ENCODE results near the gene OR5AU1. TPM values are rescaled to one million over a fixed set of nuclear protein-coding genes. Genes with fewer than 3 reads are reported as not detected.
"Not testable (repeated sequence)": the region's sequence is repeated elsewhere in the genome, so short reads cannot be mapped to it uniquely, and the experiment has no call there.

The OR5AU1 gene
- total RNA-seq, 1 experiment from 2014 or later: not detected

DNA sequence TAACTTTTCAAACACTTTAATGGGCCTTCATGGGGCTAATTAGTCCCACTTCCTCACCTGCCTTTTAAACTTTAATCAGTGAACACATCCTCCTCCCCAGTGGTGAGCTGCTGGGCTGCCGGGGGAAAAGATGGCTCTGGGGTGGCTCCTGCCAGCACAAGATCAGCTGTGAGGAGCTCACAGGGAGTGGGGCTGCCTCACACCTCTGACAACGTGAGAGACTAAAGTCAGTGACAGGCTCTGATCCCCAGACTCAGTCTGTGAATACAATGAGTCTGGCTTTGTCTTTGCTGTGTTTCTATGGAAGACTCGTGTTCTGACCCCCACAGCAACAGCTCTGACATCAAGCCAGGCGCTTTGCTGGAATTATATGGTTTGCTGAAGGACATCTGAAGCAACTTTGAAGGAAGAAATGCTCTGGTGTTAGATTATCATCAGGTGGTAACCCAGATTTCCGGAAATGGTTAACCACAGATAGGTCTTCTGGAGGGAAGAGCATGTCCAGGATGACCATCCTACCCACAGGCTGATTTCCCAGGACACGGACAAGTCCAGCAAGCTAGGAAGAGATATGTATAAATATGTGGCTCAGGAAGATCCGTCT lies 9.2 kb upstream of the OR5AU1 start:
- not testable (repeated sequence) for H2AK5ac ChIP-seq (ENCODE audit: insufficient read length, low read length); H3K23me2 ChIP-seq (ENCODE audit: insufficient read length, low read depth, low read length, poor library complexity, severe bottlenecking); H2AFZ ChIP-seq (ENCODE audit: low read length); H2BK15ac ChIP-seq (ENCODE audit: low read depth, low read length); H3K4me1 Mint-ChIP-seq; H3K79me1 ChIP-seq (ENCODE audit: insufficient read depth, low read depth, low read length, poor library complexity, severe bottlenecking); H3K27ac Mint-ChIP-seq; H3K4me2 ChIP-seq (ENCODE audit: insufficient read depth, insufficient read length, low read length); H3K4me3 Mint-ChIP-seq; H4K8ac ChIP-seq (replicated peaks; ENCODE audit: insufficient read length, low read depth, low read length); H3K23ac ChIP-seq (ENCODE audit: insufficient read length, low read depth, low read length); H4K5ac ChIP-seq (ENCODE audit: insufficient read length, low read depth, low read length); H3K27me3 ChIP-seq (ENCODE audit: insufficient read depth, low read length); H3K27ac ChIP-seq (ENCODE audit: insufficient read length, low read depth, low read length); H4K20me1 ChIP-seq (ENCODE audit: control insufficient read depth, insufficient read depth, insufficient read length); H3K9me3 ChIP-seq (ENCODE audit: control insufficient read depth, low read depth, low read length); H3K56ac ChIP-seq (ENCODE audit: insufficient read length, low read depth, low read length); H3K18ac ChIP-seq (ENCODE audit: insufficient read length, low read depth, low read length); H2BK5ac ChIP-seq (ENCODE audit: insufficient read length, low read length); DNase-seq; H3K14ac ChIP-seq (ENCODE audit: insufficient read depth, low read length); H3K4me1 ChIP-seq (ENCODE audit: insufficient read depth, low read length); H3K9ac ChIP-seq (ENCODE audit: extremely low read depth, insufficient read length, low read length); H2BK120ac ChIP-seq (ENCODE audit: low read depth, low read length, poor library complexity, severe bottlenecking); H3K9me3 Mint-ChIP-seq; H3T11ph ChIP-seq (ENCODE audit: low read length); H2BK12ac ChIP-seq (ENCODE audit: insufficient read length, low read depth, low read length); H3K36me3 Mint-ChIP-seq (ENCODE audit: insufficient read depth in 1 of 3, low read depth in 3 of 3); H2BK20ac ChIP-seq (ENCODE audit: low read depth, low read length, poor library complexity, severe bottlenecking); H3K79me2 ChIP-seq (ENCODE audit: insufficient read depth, low read length); H4K91ac ChIP-seq (ENCODE audit: insufficient read length, low read depth, low read length); H3K4ac ChIP-seq (ENCODE audit: low read depth, low read length)
- peaks cover 23% of the 10 kb centered on the region for H3K27me3 Mint-ChIP-seq (ENCODE audit: low read depth)
- WGBS (ENCODE audit: extremely low coverage, insufficient read length, low lambda C conversion rate): no CpG with 5 or more reads among the region's 7 CpGs

Data from H9 (cell line).